HepG2 (cell line): ENCODE measurements around the gene PRSS53. TPM values are rescaled to one million over a fixed set of nuclear protein-coding genes. Genes with fewer than 3 reads are reported as not detected.
A peak's percentile ranks its signal among the peaks of the same experiment; 100 is the strongest.

Experiments used
- ATAC-seq: fragments of 200-7000 bp; cut with Tn5 transposase; 3 replicates; pipeline ENCODE4 v1.9.1; 2020; ENCODE audit warnings: mild to moderate bottlenecking, moderate library complexity
- BruUV-seq: library from RNA; stranded (reverse); fragments of 400-500 nt; replicated peaks from 2 replicates; lab custom pipeline; 2021; lab: Mats Ljungman, UMichigan
- CTCF ChIA-PET: fragments of 300-600 bp; formaldehyde crosslinking; extraction: SDS; loops from one replicate; lab custom pipeline; 2021; ENCODE audit warnings: low total read pairs, inconsistent platforms, low intra/inter-chr PET ratio; lab: Yijun Ruan, JAX
- POLR2A ChIA-PET: fragments of 350-600 bp; sonication (Branson Sonifier 250); formaldehyde crosslinking; loops from one replicate; lab custom pipeline; 2020; ENCODE audit warnings: antibody characterized with exemption, inconsistent platforms; lab: Yijun Ruan, JAX
- DNase-seq: peaks from one replicate; pipeline ENCODE4 v3.0.0-alpha.2; 2015; ENCODE audit warnings: low spot score
- FAIRE-seq: peaks from 3 replicates; lab custom pipeline; 2011; peaks lifted over from hg19 to GRCh38; lab: Jason Lieb, UNC
- H2AFZ ChIP-seq: one replicate; pipeline ENCODE4 v1.6.1; 2011; ENCODE audit warnings: low read length, inconsistent platforms
- H3K27ac ChIP-seq: fragments of 300-600 bp; 3 replicates; pipeline ENCODE4 v1.8.0; 2011; ENCODE audit warnings: mixed run types, mild to moderate bottlenecking, mixed read lengths, low read length, inconsistent platforms; ENCODE audit not compliant: insufficient read depth; ENCODE audit errors: extremely low read length
- H3K27me3 ChIP-seq, 2 experiments: fragments of 200-600 bp in 1 of 2; 2 replicates in 1 of 2; 3 replicates in 1 of 2; pipeline versions ENCODE4 v1.6.0 to v1.8.0; 2011; ENCODE audit warnings: low read length in 2 of 2, mild to moderate bottlenecking in 2 of 2, moderate library complexity in 2 of 2, inconsistent platforms in 1 of 2; ENCODE audit not compliant: insufficient read depth in 2 of 2, control insufficient read depth in 1 of 2
- H3K36me3 ChIP-seq, 2 experiments: fragments of 200-600 bp in 1 of 2; replicated peaks in 1 of 2; 2 replicates in 1 of 2; 3 replicates in 1 of 2; pipeline versions ENCODE4 v1.5.1 to v1.8.0; 2011; ENCODE audit warnings: low read length in 2 of 2, inconsistent platforms in 1 of 2; ENCODE audit not compliant: insufficient read depth in 2 of 2, control insufficient read depth in 1 of 2
- H3K4me1 ChIP-seq: 2 replicates; pipeline ENCODE4 v1.5.1; 2012; ENCODE audit warnings: low read length, inconsistent platforms; ENCODE audit not compliant: insufficient read depth
- H3K4me2 ChIP-seq: 2 replicates; pipeline ENCODE4 v1.6.0; 2011; ENCODE audit warnings: low read depth, low read length, inconsistent platforms
- H3K4me3 ChIP-seq, 3 experiments: fragments of 200-600 bp in 1 of 3; sonication (generic), shearing (Covaris generic) in 1 of 3; replicated peaks in 1 of 3; 2 replicates each; pipeline ENCODE4 v1.5.1; 2011 to 2016; ENCODE audit warnings: low read length in 3 of 3, inconsistent platforms in 2 of 3, low read depth in 2 of 3, mild to moderate bottlenecking in 2 of 3, control low read depth in 1 of 3, mixed read lengths in 1 of 3; ENCODE audit not compliant: insufficient read depth in 1 of 3
- H3K79me2 ChIP-seq: one replicate; pipeline ENCODE4 v1.6.1; 2011; ENCODE audit warnings: low read length, inconsistent platforms; ENCODE audit not compliant: insufficient read depth
- H3K9ac ChIP-seq: 2 replicates; pipeline ENCODE4 v1.6.0; 2011; ENCODE audit warnings: mild to moderate bottlenecking, low read depth, low read length, inconsistent platforms; ENCODE audit not compliant: insufficient read depth
- H3K9me3 ChIP-seq: 2 replicates; pipeline ENCODE4 v1.5.1; 2012; ENCODE audit warnings: mild to moderate bottlenecking, low read length
- H4K20me1 ChIP-seq: 2 replicates; pipeline ENCODE4 v1.6.0; 2011; ENCODE audit warnings: inconsistent platforms, mild to moderate bottlenecking, low read length, moderate library complexity; ENCODE audit not compliant: insufficient read depth
- GABPB1 ChIP-seq: IDR thresholded peaks from 2 replicates; pipeline ENCODE4 v1.6.1; 2016; ENCODE audit warnings: mild to moderate bottlenecking, missing genetic modification reagents, moderate library complexity, missing compliant biosample characterization
- JUND ChIP-seq: sonication (generic); formaldehyde crosslinking; IDR thresholded peaks from 2 replicates; pipeline ENCODE4 v1.8.0; 2022; ENCODE audit warnings: mild to moderate bottlenecking, missing genetic modification reagents
- KLF12 ChIP-seq: sonication (generic); formaldehyde crosslinking; IDR thresholded peaks from 2 replicates; pipeline ENCODE4 v1.4.0; 2020; ENCODE audit warnings: missing genetic modification reagents, borderline replicate concordance
- MEIS1 ChIP-seq: sonication (generic); formaldehyde crosslinking; IDR thresholded peaks from 2 replicates; pipeline ENCODE4 v1.9.0; 2021; ENCODE audit warnings: mild to moderate bottlenecking, missing genetic modification reagents, moderate library complexity, borderline replicate concordance
- NFE2 ChIP-seq: sonication (generic); formaldehyde crosslinking; IDR thresholded peaks from 2 replicates; pipeline ENCODE4 v1.4.0; 2020; ENCODE audit warnings: missing genetic modification reagents
- SKI ChIP-seq: fragments of 450-650 bp; IDR thresholded peaks from one replicate; pipeline ENCODE4 v1.6.1; 2018; ENCODE audit warnings: mild to moderate bottlenecking; ENCODE audit not compliant: partially characterized antibody
- SP4 ChIP-seq: sonication (generic); formaldehyde crosslinking; IDR thresholded peaks from 2 replicates; pipeline ENCODE4 v1.8.1; 2023; ENCODE audit warnings: mild to moderate bottlenecking, missing genetic modification reagents
- TMF1 ChIP-seq: sonication (generic); formaldehyde crosslinking; IDR thresholded peaks from 2 replicates; pipeline ENCODE4 v1.8.1; 2022; ENCODE audit warnings: low read depth, missing genetic modification reagents
- ZNF678 ChIP-seq: sonication (generic); formaldehyde crosslinking; IDR thresholded peaks from 2 replicates; pipeline ENCODE4 v1.4.0; 2020; ENCODE audit warnings: mild to moderate bottlenecking, missing genetic modification reagents
- ZNF879 ChIP-seq: sonication (generic); formaldehyde crosslinking; IDR thresholded peaks from 2 replicates; pipeline ENCODE4 v1.8.1; 2023; ENCODE audit warnings: missing genetic modification reagents
- ZSCAN9 ChIP-seq: IDR thresholded peaks from 2 replicates; pipeline ENCODE4 v1.6.1; 2016; ENCODE audit warnings: borderline replicate concordance
- WGBS: methylation state at CpG from one replicate; pipeline ENCODE4 v1.1.6; 2017; ENCODE audit warnings: low lambda C conversion rate; 5-methylcytosine and 5-hydroxymethylcytosine counted together
- in situ Hi-C: cut with HindIII; loops from 2 replicates; pipeline ENCODE4 v1.10.0; 2017; ENCODE audit warnings: low pct_unique_long_range_greater_than_20kb; ENCODE audit not compliant: extremely low pct_ligation_motif_present
- intact Hi-C: fragments of 100-400 bp; cut with micrococcal nuclease; formaldehyde crosslinking; loops from one replicate; pipeline ENCODE4 v1.10.0; 2022; ENCODE audit not compliant: unreplicated experiment
- polyA plus RNA-seq, 8 experiments: library from polyadenylated mRNA; depleted of rRNA in 3 of 8; stranded (reverse) in 7 of 8; unstranded in 1 of 8; fragments of >200 nt; fragmentation: Illumina TruSeq in 4 of 8; extraction: Trizol in 4 of 8; gene quantifications; 2 replicates each; pipeline versions ENCODE4 v1.2.1 to v1.2.3, GENCODE V29; 2011 to 2016; ENCODE audit warnings: low read depth in 4 of 8, missing spikeins in 1 of 8, mixed read lengths in 1 of 8; ENCODE audit not compliant: insufficient read depth in 1 of 8
- total RNA-seq, 5 experiments: library from RNA; depleted of rRNA; stranded (reverse); fragments of >200 nt; fragmentation: Illumina TruSeq; extraction: Trizol; gene quantifications; 2 replicates each; pipeline ENCODE4 v1.2.3, GENCODE V29; 2016; ENCODE audit warnings: low read depth in 1 of 5
- TF ChIP-seq, protein P1 (sequence below): sonication (generic); formaldehyde crosslinking; IDR thresholded peaks from 2 replicates; pipeline ENCODE4 v1.5.0; 2020; ENCODE audit warnings: missing genetic modification reagents
- TF ChIP-seq, protein P2 (sequence below): IDR thresholded peaks from 2 replicates; pipeline ENCODE4 v1.6.1; 2016; ENCODE audit warnings: low read depth, control low read depth
- TF ChIP-seq, protein P3 (sequence below): sonication (generic); formaldehyde crosslinking; IDR thresholded peaks from 2 replicates; pipeline ENCODE4 v1.4.0; 2020; ENCODE audit warnings: missing genetic modification reagents
- TF ChIP-seq, protein P4 (sequence below), 2 experiments: sonication (generic) in 1 of 2; formaldehyde crosslinking in 1 of 2; IDR thresholded peaks; 2 replicates each; pipeline versions ENCODE4 v1.4.0 to v1.6.1; 2018 to 2020; ENCODE audit warnings: missing genetic modification reagents in 2 of 2, borderline replicate concordance in 1 of 2, low read depth in 1 of 2, mild to moderate bottlenecking in 1 of 2, missing biosample characterization in 1 of 2

Gene PRSS53
- total and polyA plus RNA-seq, 2 of the 13 experiments (the other 11 are each of a cell fraction or from before 2014, with no cell fraction given) = 2.2 to 7.4 TPM

DNA sequence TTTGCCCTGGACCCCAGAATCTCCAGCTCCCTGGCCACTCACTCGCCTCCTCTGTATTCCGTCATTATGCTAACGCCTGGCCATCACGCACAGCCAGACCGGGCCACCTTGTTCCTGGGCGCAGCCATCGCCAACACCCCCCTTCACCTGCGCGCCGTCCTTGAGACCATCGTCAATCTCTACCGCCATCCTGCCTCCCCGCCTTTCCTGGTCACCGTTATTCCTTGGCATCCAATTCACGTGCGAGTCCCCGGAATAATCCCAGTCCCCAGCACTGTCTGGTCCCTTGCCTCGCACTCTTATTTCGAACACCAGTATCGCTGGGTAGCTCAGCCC, 5.3 kb upstream of the PRSS53 start (continued):
- TF ChIP-seq, protein P1, sequence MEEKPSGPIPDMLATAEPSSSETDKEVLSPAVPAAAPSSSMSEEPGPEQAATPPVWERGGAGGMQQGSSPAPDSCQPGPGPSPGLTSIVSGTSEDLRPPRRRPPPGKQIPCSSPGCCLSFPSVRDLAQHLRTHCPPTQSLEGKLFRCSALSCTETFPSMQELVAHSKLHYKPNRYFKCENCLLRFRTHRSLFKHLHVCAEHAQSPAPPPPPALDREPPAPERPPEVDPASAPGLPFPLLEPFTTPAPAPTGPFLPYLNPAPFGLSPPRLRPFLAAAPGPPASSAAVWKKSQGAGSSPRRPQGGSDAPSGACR (CRISPR knock-in tag) = no peak
- TF ChIP-seq ZNF879 (CRISPR knock-in tag) = 0 out of 2 replicates have a peak, but pooled peaks have one; percentile 2
- TF ChIP-seq ZSCAN9 (CRISPR knock-in tag) = no peak
- 0 out of 2 replicates have a peak, but pooled peaks have one; percentile 49 for TF ChIP-seq ZNF678 (CRISPR knock-in tag)
- no peak for TF ChIP-seq KLF12 (CRISPR knock-in tag)
- TF ChIP-seq, protein P2, sequence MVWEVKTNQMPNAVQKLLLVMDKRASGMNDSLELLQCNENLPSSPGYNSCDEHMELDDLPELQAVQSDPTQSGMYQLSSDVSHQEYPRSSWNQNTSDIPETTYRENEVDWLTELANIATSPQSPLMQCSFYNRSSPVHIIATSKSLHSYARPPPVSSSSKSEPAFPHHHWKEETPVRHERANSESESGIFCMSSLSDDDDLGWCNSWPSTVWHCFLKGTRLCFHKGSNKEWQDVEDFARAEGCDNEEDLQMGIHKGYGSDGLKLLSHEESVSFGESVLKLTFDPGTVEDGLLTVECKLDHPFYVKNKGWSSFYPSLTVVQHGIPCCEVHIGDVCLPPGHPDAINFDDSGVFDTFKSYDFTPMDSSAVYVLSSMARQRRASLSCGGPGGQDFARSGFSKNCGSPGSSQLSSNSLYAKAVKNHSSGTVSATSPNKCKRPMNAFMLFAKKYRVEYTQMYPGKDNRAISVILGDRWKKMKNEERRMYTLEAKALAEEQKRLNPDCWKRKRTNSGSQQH (CRISPR knock-in tag) = no peak
- TF ChIP-seq MEIS1 = no peak
- no peak for TF ChIP-seq JUND (CRISPR knock-in tag)
- TF ChIP-seq TMF1 (CRISPR knock-in tag) = no peak; the same call in 1 of the 2 replicates
- no peak for TF ChIP-seq SKI

DNA sequence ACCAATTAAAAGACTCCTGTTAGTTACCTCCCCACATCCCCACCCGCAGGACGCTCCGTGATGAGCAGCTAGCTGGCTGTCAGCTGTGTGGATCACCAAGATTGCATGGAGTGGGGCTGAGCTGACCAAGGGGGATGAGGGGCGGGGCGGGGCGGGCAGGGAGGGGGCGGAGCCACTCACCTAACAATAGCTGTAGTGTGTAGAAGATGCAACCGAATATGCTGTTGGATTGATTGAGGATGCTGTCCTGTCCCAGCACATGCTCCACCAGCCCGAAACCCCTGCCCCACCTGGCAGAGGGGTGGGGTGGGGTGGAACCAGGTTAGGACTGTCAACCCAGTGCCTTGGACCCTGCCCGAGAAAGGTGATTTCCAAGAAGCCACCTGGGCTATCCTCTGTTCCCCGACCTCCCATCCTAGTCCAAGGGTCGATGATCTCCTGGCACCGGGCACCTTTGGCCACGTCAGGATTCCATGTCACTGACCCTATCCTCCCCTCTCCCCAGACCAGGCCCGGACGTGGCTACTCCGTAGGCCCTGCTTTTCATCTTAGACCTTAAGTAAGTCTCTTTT, 4.5 kb upstream of the PRSS53 start:
- Histone ChIP-seq H4K20me1 (peaks cover 12% of the 10 kb centered on the region), H3K27ac (peak overlapping the region; percentile 84), H3K4me1 (peaks cover 27% of the 10 kb centered on the region), H3K27me3 (no peaks in the 10 kb centered on the region; a peak in 1 of 5 replicates), H3K36me3 (peaks cover 13 to 32% of the 10 kb centered on the region in 2 experiments), H3K4me2 (peak overlapping the region; percentile 99), H3K9me3 (no peaks in the 10 kb centered on the region), H3K9ac (peak overlapping the region; percentile 94), H2AFZ (no peak overlapping the region), H3K4me3 (peak overlapping the region; percentile 80 to 100 (median 82)), H3K79me2 (peaks cover 33% of the 10 kb centered on the region)
- peak; percentile 36 for ATAC-seq
- ChIA-PET CTCF (no interaction called here), POLR2A (interaction anchor here (0.7 to 5.0 kb wide), 15 partner anchors 9 to 138 kb away, joined by 3 to 49 read pairs (median 6); partner anchors contain the start of genes FUS, HSD3B7, KAT8 and STX4)
- 5% methylated on average over 17 of the region's 17 CpGs for WGBS
- peak; percentile 74 for FAIRE-seq
- intact Hi-C loops (loop anchor here (1.0 to 10.0 kb wide), 2 partner anchors 49 to 138 kb away; partner anchors contain the start of gene SETD1A), in situ Hi-C loops (no loop called here)
- no TSS peak for BruUV-seq
- peak; percentile 74 for DNase-seq
- 0 out of 2 replicates have a peak, but pooled peaks have one; percentile 20 for TF ChIP-seq GABPB1 (CRISPR knock-in tag)
- TF ChIP-seq SP4 (CRISPR knock-in tag) = 0 out of 2 replicates have a peak, but pooled peaks have one; percentile 46
- TF ChIP-seq, protein P3, sequence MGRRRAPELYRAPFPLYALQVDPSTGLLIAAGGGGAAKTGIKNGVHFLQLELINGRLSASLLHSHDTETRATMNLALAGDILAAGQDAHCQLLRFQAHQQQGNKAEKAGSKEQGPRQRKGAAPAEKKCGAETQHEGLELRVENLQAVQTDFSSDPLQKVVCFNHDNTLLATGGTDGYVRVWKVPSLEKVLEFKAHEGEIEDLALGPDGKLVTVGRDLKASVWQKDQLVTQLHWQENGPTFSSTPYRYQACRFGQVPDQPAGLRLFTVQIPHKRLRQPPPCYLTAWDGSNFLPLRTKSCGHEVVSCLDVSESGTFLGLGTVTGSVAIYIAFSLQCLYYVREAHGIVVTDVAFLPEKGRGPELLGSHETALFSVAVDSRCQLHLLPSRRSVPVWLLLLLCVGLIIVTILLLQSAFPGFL = no peak
- 0 out of 2 replicates have a peak, but pooled peaks have one; percentile 23 for TF ChIP-seq NFE2 (CRISPR knock-in tag)
- TF ChIP-seq, protein P4, sequence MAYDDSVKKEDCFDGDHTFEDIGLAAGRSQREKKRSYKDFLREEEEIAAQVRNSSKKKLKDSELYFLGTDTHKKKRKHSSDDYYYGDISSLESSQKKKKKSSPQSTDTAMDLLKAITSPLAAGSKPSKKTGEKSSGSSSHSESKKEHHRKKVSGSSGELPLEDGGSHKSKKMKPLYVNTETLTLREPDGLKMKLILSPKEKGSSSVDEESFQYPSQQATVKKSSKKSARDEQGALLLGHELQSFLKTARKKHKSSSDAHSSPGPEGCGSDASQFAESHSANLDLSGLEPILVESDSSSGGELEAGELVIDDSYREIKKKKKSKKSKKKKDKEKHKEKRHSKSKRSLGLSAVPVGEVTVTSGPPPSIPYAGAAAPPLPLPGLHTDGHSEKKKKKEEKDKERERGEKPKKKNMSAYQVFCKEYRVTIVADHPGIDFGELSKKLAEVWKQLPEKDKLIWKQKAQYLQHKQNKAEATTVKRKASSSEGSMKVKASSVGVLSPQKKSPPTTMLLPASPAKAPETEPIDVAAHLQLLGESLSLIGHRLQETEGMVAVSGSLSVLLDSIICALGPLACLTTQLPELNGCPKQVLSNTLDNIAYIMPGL (CRISPR knock-in tag; IDR thresholded peaks at IDR 0.05; ENCODE audit: borderline replicate concordance in 1 of 2, low read depth in 1 of 2) = 0 out of 4 replicates have a peak, but pooled peaks of 1 of the 2 experiments have one; percentile 19
